ENCODE measurements around the gene MRPL49. TPM values are rescaled to one million over a fixed set of nuclear protein-coding genes. Genes with fewer than 3 reads are reported as not detected.
A peak's percentile ranks its signal among the peaks of the same experiment; 100 is the strongest.

The MRPL49 gene
- total RNA-seq, 1 donor: 41.6 TPM

DNA sequence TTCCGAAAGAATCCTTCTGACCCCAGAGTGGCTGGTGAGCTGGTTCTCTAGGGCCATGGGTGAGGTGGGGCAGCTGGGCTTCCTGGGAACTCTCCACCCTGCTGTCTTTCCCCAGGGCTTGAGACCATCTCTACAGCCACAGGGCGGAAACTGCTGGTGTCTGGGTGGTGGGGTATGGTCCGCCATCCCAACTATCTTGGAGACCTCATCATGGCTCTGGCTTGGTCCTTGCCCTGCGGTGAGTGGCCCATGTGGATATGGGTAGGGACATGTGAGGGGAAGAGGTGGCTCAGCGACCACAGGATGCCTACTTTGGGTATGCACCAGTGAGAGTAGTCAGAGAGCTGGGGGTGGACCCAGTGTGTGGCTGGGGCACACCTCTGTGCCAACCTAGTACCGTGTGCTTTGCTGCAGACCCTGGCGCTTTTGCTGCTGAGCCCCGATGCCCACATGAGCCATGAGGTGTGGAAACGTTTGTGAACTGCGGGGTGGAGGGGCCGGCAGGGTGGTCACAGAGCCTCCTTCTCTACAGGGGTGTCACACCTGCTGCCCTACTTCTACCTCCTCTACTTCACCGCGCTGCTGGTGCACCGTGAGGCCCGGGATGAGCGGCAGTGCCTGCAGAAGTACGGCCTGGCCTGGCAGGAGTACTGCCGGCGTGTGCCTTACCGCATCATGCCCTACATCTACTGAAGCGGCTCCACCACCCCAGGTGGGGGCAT is 6.6 kb upstream of the MRPL49 start:
- DNase-seq (ENCODE audit: insufficient read length, low spot score, missing footprints): peak; percentile 59
- peaks cover 26% of the 10 kb centered on the region for H3K79me2 ChIP-seq (ENCODE audit: insufficient read depth, low read length)
- H3K27ac ChIP-seq (ENCODE audit: low read depth, low read length): no peak overlapping the region
- no peaks in the 10 kb centered on the region for H3K27me3 ChIP-seq (ENCODE audit: insufficient read depth, low read length)
- H3K4me1 ChIP-seq (ENCODE audit: insufficient read depth, low read length): peaks cover 27% of the 10 kb centered on the region
- no peaks in the 10 kb centered on the region for H3K9me3 ChIP-seq (ENCODE audit: low read depth, low read length)
- H3K36me3 ChIP-seq (ENCODE audit: insufficient read depth, low read length): peaks cover 35% of the 10 kb centered on the region
- H4K20me1 ChIP-seq (ENCODE audit: insufficient read depth, low read length): peaks cover 15% of the 10 kb centered on the region
- H3K4me2 ChIP-seq (ENCODE audit: insufficient read depth, low read length): no peak overlapping the region
- peak overlapping the region; percentile 97 for H3K4me3 ChIP-seq (ENCODE audit: insufficient read depth, low read length)
- TF ChIP-seq, protein P1, sequence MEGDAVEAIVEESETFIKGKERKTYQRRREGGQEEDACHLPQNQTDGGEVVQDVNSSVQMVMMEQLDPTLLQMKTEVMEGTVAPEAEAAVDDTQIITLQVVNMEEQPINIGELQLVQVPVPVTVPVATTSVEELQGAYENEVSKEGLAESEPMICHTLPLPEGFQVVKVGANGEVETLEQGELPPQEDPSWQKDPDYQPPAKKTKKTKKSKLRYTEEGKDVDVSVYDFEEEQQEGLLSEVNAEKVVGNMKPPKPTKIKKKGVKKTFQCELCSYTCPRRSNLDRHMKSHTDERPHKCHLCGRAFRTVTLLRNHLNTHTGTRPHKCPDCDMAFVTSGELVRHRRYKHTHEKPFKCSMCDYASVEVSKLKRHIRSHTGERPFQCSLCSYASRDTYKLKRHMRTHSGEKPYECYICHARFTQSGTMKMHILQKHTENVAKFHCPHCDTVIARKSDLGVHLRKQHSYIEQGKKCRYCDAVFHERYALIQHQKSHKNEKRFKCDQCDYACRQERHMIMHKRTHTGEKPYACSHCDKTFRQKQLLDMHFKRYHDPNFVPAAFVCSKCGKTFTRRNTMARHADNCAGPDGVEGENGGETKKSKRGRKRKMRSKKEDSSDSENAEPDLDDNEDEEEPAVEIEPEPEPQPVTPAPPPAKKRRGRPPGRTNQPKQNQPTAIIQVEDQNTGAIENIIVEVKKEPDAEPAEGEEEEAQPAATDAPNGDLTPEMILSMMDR (IDR thresholded peaks at IDR 0.05; ENCODE audit: extremely low read depth, low read depth, low read length): no peak
- H2AFZ ChIP-seq (ENCODE audit: low read length): no peak overlapping the region

DNA sequence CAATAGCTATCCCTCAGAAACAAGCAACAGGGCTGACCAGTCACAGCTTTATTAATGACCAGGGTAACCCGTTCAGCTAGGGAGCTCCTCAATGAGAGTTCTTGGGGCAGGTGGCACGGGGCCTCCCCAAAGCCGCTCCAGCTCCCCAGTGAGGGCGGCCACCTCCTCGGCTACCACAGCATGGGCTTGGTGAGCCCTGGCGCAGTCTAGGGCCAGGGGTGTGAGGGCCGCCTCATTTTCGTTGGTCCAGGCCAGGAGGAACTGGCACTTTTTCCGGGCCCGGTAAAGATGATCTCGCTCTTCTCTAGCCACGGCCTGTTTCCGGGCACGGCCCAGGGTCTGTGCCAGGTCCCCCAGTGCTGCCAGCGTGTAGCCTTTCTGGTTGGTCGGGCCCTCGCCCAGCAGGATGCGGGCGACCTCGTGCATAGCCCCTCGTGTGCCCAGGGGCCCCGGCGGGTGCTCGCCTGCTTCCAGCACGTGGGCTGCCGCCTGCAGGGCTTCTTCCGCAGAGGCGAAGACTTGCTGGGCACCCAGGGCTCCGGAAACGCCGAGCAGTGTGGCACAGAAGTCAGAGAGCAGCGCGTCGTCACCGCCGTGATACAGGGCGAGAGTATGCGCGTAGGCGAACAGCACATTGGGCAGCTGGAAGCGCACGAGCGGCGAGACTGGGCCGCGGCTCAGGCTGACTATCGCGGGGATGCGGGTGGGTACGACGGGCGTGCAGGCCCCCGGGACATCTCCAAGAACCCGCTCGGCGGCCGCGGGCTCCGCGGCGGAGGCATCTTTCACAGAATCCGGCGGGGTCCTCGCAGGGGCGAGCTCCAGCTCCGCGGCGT is 5.5 kb upstream of the MRPL49 start:
- Histone ChIP-seq H3K27me3 (ENCODE audit: insufficient read depth, low read length) (no peaks in the 10 kb centered on the region), H4K20me1 (ENCODE audit: insufficient read depth, low read length) (peaks cover 7% of the 10 kb centered on the region), H3K9me3 (ENCODE audit: low read depth, low read length) (no peaks in the 10 kb centered on the region), H2AFZ (ENCODE audit: low read length) (no peak overlapping the region), H3K27ac (ENCODE audit: low read depth, low read length) (peak overlapping the region; percentile 93), H3K79me2 (ENCODE audit: insufficient read depth, low read length) (peaks cover 37% of the 10 kb centered on the region), H3K36me3 (ENCODE audit: insufficient read depth, low read length) (peaks cover 42% of the 10 kb centered on the region), H3K4me3 (ENCODE audit: insufficient read depth, low read length) (peak overlapping the region; percentile 97), H3K4me2 (ENCODE audit: insufficient read depth, low read length) (peak overlapping the region; percentile 91), H3K4me1 (ENCODE audit: insufficient read depth, low read length) (peaks cover 34% of the 10 kb centered on the region)
- TF ChIP-seq, protein P1 (IDR thresholded peaks at IDR 0.05; ENCODE audit: extremely low read depth, low read depth, low read length): no peak
- peak; percentile 97 for DNase-seq (ENCODE audit: insufficient read length, low spot score, missing footprints)

DNA sequence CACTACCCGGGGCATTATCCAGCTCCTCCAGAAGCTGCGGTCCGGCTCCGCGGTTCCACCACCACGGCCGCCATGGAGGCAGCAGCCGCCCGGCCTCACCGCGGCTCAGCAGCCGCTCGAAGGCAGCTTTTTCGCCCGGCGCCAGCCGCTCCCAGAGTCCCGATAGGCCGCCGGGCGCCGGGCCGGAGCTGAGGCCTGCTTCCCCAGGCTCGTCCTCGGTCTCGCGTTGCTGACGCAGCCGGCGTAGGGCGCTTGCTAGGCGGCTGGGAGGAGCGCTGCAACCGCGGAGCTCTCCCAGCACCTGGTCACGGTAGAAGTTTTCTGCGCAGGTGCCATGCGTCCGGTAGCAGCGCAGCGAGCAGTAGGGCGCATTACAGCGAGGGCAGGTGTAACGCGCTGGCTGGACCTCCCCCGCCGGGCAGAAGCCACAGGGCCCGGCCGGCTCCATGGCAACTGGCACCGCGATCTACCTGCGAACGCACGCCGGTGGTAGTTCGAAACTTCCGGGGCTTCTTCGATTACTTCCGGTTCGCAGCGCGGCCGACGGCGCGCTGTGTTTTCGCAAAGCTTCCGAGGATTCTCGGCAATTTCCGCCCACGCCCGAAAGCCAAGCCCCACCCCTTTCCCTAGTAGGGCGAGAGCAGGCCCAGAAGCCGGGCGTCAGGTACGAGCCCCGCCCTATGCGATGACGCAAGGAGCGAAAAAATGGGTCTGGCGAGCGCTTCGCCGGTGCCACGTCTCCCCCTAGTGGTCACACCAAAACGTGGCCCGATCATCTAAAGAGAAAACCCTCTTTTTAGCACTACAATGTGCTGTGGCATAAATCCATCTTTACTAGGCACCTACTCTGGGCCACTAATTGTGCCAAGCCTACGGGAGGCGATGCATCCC is 4.7 kb upstream of the MRPL49 start, which contains the start of gene ZNHIT2:
Gene ZNHIT2 (minus strand): TSS at position 496 of the 891 bp plus-strand sequence. CDS start 48 bp downstream, at position 448.
- Histone ChIP-seq H3K4me1 (ENCODE audit: insufficient read depth, low read length) (peaks cover 27% of the 10 kb centered on the region), H3K27me3 (ENCODE audit: insufficient read depth, low read length) (no peaks in the 10 kb centered on the region), H2AFZ (ENCODE audit: low read length) (no peak within 1 kb of the TSS), H4K20me1 (ENCODE audit: insufficient read depth, low read length) (peaks cover 7% of the 10 kb centered on the region), H3K9me3 (ENCODE audit: low read depth, low read length) (no peaks in the 10 kb centered on the region), H3K4me3 (ENCODE audit: insufficient read depth, low read length) (peak within 1 kb of the TSS; percentile 97), H3K27ac (ENCODE audit: low read depth, low read length) (peak within 1 kb of the TSS; percentile 93), H3K36me3 (ENCODE audit: insufficient read depth, low read length) (peaks cover 42% of the 10 kb centered on the region), H3K4me2 (ENCODE audit: insufficient read depth, low read length) (peak within 1 kb of the TSS; percentile 91), H3K79me2 (ENCODE audit: insufficient read depth, low read length) (peaks cover 45% of the 10 kb centered on the region)
- TF ChIP-seq, protein P1 (IDR thresholded peaks at IDR 0.05; ENCODE audit: extremely low read depth, low read depth, low read length): peak; percentile 90
- DNase-seq (ENCODE audit: insufficient read length, low spot score, missing footprints): peak; percentile 99

Measured in osteoblast (primary cell).